GM18951 (cell line): ENCODE data around the gene PLPP4.

Experiments
- POLR2A ChIP-seq: IDR thresholded peaks from 4 replicates; pipeline ENCODE4 v1.6.1; 2011; ENCODE audit warnings: mild to moderate bottlenecking; ENCODE audit not compliant: insufficient read length, insufficient read depth; ENCODE audit errors: extremely low read depth
- in situ Hi-C: fragments of 300-500 bp; cut with MboI; formaldehyde crosslinking; loops from one replicate; pipeline ENCODE4 v1.12.0; 2022; ENCODE audit warnings: low sequenced_read_pairs, mixed read lengths, inconsistent platforms; ENCODE audit not compliant: unreplicated experiment

PLPP4 gene

DNA sequence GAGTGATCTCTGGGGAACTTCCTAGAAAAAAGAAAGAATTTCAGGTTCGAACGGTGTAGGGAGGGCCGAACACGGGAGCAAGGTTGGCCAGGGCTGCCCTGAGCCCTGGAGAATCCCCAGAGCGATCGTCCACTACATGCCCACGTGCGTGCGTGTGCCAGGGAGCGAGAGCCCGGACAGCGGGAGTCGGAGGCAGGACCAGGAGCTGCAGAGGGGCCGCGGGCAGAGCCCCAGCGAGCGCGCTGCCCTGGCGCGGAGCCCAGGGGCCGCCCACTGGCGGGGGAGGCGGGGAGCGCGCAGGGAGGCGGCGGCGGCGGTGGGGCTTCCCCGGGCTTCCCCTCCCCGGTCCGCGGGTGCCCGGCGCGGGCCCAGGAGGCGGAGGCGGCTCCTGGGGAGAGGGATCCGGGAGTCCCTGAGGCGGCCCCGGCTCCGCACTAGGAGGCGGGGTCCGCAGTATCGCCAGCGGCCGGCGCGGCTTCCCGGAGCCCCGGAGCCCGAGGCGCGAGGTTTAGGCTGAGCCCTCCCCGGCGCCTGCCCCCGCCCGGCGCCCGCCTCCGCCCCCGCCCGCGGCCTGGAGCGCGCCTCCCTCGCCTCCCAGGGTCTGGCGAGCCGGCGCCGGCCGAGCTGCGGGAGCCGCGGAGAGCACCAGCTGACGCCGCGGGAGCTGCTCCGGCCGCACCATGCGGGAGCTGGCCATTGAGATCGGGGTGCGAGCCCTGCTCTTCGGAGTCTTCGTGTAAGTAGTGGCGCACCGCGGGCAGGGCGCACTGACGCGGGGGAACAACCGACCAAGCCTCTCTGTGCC, at the start of gene PLPP4:
PLPP4 (plus strand) TSS at position 602 of the 805 bp plus-strand sequence; CDS start at position 681, 79 bp downstream.
- no peak for TF ChIP-seq POLR2A
- in situ Hi-C loops, result no loop called here

DNA sequence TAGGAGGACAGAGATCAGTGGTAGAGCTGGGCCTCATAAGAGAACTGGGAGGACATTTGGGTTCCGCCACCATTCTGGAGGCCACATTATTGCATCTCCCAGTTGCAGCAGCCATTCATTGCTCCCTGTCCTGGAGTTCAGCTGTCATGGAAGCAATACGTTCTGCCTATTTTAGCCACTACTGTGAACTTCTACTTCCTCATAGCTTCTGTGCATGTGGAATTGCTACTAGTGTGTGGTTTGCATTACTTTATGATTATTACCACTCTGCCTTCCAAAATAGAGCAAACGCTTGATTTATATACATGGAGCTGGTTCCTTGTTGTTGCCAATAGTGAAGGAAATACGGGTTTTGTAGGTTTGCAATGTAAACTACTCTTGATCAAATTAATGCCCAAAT, 47.2 kb upstream of the PLPP4 start:
- in situ Hi-C loops, result no loop called here
- TF ChIP-seq POLR2A, result no peak

DNA sequence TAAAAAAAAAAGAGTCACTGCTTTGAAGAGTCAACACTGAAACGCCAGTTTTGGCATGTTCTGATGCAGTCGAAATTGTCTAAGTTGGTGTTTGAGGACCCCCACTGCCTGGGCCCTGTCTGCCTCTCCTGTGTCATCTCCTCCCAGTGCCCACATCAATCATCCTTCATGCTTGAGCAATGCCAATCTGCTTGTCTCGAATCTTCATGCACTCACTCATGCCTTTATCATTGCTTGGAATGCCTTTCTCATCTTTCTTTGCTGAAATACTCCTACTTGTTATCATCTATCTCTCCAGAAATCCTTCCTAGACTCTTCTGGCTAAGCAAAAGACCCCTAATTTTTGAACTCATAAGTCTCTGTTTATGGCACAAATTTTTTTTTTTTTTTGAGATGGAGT, 42.1 kb upstream of the PLPP4 start:
- no peak for TF ChIP-seq POLR2A
- in situ Hi-C loops, result no loop called here

DNA sequence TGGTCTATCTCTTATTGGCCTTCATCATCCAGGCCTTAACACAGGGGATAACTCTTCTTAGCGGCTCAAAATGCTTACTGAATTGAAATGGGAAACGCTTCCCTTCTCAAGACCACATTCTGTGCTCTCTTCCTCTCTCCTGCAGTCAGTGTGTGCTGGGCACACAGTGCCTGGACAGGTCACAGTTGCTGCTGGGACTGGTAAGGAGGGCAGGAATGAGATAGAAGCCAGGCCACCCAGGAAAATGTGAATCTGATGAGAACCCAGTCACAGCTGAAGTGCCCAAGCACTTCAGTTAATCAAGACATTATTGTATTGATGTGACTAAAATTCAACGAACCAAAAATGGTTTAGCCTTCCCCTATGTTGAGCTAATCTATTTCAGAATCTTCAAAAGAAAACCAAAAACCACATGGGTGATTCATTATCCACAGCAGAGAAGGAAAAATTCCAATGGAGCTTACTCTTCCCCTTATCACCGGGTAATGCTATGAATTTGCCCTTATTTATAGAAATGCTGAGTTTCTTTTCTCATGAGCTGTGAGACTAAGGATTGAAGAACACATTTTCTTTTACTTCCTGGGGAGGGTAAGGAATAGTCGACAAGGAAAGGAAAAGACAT, 41.2 kb upstream of the PLPP4 start:
- in situ Hi-C loops, result no loop called here
- no peak for TF ChIP-seq POLR2A

DNA sequence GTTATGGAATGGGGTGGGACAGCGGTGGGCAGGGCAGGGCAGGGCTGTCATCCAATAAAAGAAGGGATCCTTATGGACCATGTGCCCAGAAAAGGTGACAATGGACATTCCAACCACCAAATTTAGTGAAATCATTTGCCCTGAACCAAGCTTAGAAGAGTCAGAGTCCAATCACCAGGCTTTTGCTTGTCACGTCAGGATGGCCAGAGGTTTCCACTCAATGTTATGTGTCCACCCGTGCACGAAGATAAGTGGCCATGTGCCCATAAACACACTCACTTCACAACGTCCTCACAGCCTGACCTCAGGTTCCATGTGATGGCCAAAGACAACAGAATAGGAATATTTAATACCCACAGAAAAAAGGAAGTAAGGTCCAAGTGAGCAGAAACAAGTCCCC, 36.6 kb upstream of the PLPP4 start:
- in situ Hi-C loops, result loop anchor here (10.0 kb wide), 1 partner anchor 314 kb away; no protein-coding TSS in a partner anchor
- TF ChIP-seq POLR2A, result no peak

DNA sequence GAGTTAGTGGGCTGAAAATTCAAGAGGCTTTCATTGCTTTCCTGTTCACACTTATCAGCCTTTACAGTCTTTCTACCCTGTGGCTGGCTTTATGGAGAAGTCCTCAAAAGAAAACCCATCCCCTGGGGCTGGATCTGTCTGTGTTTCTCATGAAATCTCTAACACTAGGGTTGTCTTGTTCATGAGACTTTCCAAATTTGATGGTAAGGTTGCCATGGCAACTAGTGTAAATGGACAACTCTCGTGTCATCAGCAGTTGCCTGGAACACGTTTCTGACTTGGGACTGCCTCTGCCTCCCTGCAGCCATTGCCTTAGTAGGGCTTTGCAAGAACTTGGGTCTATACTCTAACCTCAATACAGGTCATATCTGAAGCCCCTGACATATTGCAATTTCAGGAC, 35.8 kb upstream of the PLPP4 start:
- in situ Hi-C loops, result loop anchor here (10.0 kb wide), 1 partner anchor 314 kb away; no protein-coding TSS in a partner anchor
- TF ChIP-seq POLR2A, result no peak

DNA sequence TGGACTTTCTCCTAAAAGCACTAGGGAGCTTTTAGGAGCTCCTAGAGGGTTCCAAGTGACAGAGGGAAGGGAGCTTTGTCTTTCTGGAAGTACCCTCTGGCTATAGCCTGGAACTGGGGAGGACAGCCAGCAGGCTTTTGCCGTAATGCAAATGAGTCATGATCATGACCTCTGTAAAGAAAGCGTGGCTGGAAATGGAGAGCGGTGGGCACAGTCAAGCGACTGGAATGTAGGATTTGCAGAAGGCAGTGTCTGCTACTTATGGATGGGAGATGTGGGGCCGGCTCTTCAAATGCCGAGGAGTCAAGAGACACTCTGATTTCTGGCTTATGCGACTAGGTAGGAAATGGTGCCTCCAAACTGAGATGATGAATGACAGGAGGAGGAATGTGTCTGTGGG, 34.6 kb upstream of the PLPP4 start:
- no peak for TF ChIP-seq POLR2A
- in situ Hi-C loops, result loop anchor here (10.0 kb wide), 1 partner anchor 312 kb away; no protein-coding TSS in a partner anchor

DNA sequence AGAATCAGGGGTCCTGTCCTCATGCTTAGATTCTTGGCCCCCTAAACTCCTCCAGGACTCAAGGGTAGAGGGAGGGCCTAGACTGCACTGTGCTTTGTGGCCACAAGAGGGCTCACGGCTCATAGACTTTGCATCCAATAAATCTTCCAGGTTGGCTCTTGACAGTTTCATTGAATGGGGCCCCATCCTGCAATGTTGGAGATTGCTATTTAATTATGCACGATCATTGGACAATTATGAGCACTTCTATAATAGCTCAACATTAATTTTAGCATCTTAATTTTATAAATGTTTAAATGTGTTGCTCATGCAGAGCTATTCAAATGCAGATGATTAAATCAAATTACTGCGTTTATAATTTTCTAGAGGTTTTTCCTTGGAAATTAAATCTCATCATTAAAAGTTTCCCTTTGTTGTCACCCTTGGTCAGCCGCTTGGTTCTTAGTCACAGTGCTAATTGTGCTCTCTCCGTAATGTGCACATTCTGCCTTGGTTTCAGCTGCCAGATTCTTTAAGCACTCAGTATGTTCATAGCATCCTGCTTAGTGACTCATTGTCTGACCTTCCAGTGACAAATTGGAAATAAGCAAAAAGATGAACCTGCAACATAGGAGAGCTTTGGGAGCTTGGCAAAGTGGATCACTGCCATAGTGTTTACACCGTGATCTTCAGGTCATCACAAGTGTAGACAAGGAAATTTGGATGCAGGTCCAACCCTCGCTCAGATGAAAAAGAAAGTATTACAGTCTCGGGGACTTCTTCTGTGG, 33.4 kb upstream of the PLPP4 start:
- TF ChIP-seq POLR2A, result no peak
- in situ Hi-C loops, result loop anchor here (10.0 kb wide), 1 partner anchor 311 kb away; no protein-coding TSS in a partner anchor

DNA sequence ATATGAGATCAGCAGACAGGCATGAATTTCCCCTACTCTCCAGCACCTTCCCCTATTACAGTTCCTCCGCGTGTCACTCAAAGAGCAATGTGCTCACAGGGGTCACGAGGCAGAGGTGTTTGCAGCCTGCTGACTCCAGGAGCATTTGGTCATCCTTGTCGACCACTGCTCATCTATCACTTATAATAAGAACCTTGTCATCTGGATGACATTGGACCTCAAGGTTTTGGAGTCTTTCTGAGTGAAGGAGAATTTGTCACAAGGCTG, 32.9 kb upstream of the PLPP4 start:
- in situ Hi-C loops, result loop anchor here (10.0 kb wide), 1 partner anchor 311 kb away; no protein-coding TSS in a partner anchor

DNA sequence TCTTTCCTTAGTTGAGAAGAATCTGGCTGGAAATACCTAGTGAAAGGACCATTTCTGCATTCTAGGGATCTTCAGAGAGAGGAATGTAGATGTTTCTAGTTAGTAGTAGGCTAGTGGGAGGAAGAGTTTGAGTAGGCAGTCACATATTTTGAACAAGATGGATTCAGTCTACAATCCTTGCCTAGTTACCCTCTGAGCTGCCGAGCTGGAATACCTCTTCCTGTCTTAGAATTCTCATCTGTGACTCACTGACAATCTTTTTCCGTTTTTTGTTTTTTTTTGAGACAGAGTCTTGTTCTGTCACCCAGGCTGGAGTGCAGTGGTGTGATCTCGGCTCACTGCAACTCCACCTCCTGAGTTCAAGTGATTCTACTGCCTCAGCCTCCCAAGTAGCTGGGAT, 30.7 kb upstream of the PLPP4 start:
- in situ Hi-C loops, result loop anchor here (10.0 kb wide), 1 partner anchor 308 kb away; no protein-coding TSS in a partner anchor
- TF ChIP-seq POLR2A, result no peak

More for the DNA sequence above, 32.9 kb upstream of the PLPP4 start:
- no peak for TF ChIP-seq POLR2A

DNA sequence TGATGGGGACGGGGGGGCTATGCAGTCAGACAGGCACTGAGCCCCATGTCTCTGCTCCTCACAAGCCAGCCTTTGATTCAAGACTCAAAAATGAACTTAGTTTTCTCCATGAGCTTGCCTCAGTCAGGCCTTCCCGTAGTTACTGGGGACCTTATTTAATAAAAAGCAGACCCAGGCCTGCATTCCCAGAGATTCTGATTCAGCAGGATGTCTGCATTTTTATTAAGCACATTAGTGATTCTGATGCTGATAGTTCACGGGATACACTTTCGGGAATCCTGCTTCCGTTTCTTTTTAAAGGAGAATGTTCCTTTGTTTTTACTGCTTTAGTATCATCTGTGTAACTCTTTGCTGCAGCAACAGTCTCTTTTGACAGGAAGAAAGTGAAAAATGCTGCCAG, 28.3 kb upstream of the PLPP4 start:
- TF ChIP-seq POLR2A, result no peak
- in situ Hi-C loops, result loop anchor here (10.0 kb wide), 1 partner anchor 306 kb away; no protein-coding TSS in a partner anchor

DNA sequence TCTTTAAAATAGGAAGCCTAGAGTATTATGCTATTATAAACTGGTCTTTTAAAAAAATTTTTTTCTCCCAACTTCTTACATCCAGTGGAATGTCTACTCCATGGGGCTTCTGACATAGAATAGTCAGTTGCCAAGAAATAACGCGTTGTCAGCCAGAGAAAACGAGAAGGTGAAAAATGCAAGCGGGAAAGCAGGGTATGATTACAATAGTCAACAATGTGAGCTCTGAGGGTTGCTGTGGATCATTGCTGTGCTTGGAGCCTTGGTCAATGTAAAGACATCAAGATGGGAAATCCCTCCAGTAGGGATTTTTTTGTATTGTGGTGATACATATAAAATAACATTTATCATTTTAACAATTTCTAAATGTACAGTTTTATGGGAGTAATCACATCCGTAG, 27.6 kb upstream of the PLPP4 start:
- no peak for TF ChIP-seq POLR2A
- in situ Hi-C loops, result loop anchor here (10.0 kb wide), 1 partner anchor 305 kb away; no protein-coding TSS in a partner anchor

DNA sequence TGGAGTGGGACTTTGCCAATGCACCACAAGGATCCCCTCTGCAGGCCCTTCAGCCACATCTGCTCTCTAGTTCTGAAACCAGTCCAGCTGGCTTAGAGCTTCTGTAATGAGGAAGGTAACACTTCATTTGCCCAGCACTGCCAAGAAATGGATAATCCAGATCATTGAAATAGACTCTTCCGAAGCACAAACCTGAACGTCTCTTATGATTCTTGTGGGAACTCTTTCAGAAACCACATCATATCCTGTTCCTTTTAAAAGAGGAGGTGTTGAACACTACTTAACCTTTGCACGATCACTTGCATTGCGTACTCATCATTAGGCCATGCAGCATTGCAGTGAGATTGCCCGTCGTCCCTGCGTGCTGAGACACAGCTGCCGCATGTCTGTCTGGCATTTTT, 25.8 kb upstream of the PLPP4 start:
- in situ Hi-C loops, result no loop called here

More for the DNA sequence above, 25.8 kb upstream of the PLPP4 start:
- TF ChIP-seq POLR2A, result no peak
